Heart left ventricle (tissue), 16 donors: ENCODE results near the gene SLC25A52. TPM values are rescaled to one million over a fixed set of nuclear protein-coding genes. Genes with fewer than 3 reads are reported as not detected.

ENCODE experiments used
- ATAC-seq, 4 donors: fragments of 200-7000 bp; cut with Tn5 transposase; one replicate each; pipeline ENCODE4 v1.9.1; 2020 to 2022; ENCODE audit warnings: moderate library complexity in 4 of 4, mild to moderate bottlenecking in 3 of 4, moderate number of reproducible peaks in 1 of 4
- DNase-seq, 5 donors: peaks; one replicate each; pipeline ENCODE4 v3.0.0-alpha.2; 2020
- H3K27ac ChIP-seq, 12 donors: fragments of 200-600 bp; sonication (generic) in 4 of 12; one replicate each; pipeline versions ENCODE4 v1.5.0 to v1.8.0; 2016 to 2022; ENCODE audit warnings: mild to moderate bottlenecking in 2 of 12
- H3K27me3 ChIP-seq, 9 donors: fragments of 200-600 bp; sonication (generic) in 2 of 9; one replicate each; pipeline versions ENCODE4 v1.5.1 to v1.8.0; 2016 to 2022; ENCODE audit warnings: mild to moderate bottlenecking in 3 of 9
- H3K36me3 ChIP-seq, 9 donors: fragments of 200-600 bp; sonication (generic) in 2 of 9; one replicate each; pipeline versions ENCODE4 v1.5.0 to v1.8.0; 2018 to 2022; ENCODE audit warnings: mild to moderate bottlenecking in 2 of 9
- H3K4me1 ChIP-seq, 12 donors: fragments of 200-600 bp; sonication (generic) in 4 of 12; one replicate each; pipeline versions ENCODE4 v1.5.0 to v1.8.0; 2016 to 2022; ENCODE audit warnings: mild to moderate bottlenecking in 3 of 12
- H3K4me3 ChIP-seq, 12 donors: fragments of 200-600 bp; sonication (generic) in 4 of 12; one replicate each; pipeline versions ENCODE4 v1.5.0 to v1.8.0; 2017 to 2022; ENCODE audit warnings: mild to moderate bottlenecking in 9 of 12, moderate library complexity in 4 of 12
- H3K9me3 ChIP-seq, 12 donors: fragments of 200-600 bp; sonication (generic) in 4 of 12; one replicate each; pipeline versions ENCODE4 v1.5.0 to v1.8.0; 2016 to 2022; ENCODE audit warnings: mild to moderate bottlenecking in 1 of 12
- CTCF ChIP-seq, 12 donors: fragments of 200-600 bp; sonication (generic) in 4 of 12; IDR thresholded peaks; one replicate each; pipeline versions ENCODE4 v1.5.0 to v1.8.0; 2018 to 2022; ENCODE audit warnings: antibody characterized with exemption in 12 of 12, mild to moderate bottlenecking in 5 of 12
- POLR2A ChIP-seq, 2 donors: fragments of 450-650 bp; IDR thresholded peaks; one replicate each; pipeline ENCODE4 v1.6.1; 2017; ENCODE audit warnings: antibody characterized with exemption in 2 of 2, mild to moderate bottlenecking in 2 of 2, moderate library complexity in 2 of 2
- WGBS, 4 donors: extraction: QIAGEN DNeasy Blood & Tissue Kit in 2 of 4; methylation state at CpG; one replicate each; pipeline versions ENCODE4 v1.1.5 to v1.1.7; 2013 to 2018; 5-methylcytosine and 5-hydroxymethylcytosine counted together
- intact Hi-C, 10 donors: fragments of 100-400 bp; cut with DNase I; formaldehyde crosslinking; loops; one replicate each; pipeline versions ENCODE4 v1.11.1 to v1.14.2; 2022
- polyA plus RNA-seq, 2 donors: library from polyadenylated mRNA; stranded (reverse); fragments of 200-250 nt; gene quantifications; one replicate each; pipeline ENCODE4 v1.2.3, GENCODE V29; 2013
- total RNA-seq, 9 donors: library from RNA; depleted of rRNA in 2 of 9; stranded (reverse); fragments of >200 nt in 2 of 9; fragmentation: NEBNext Ultra II Directional in 3 of 9; extraction: Animal tissue kit (Norgen Biotek cat#: 25700) in 3 of 9; gene quantifications; one replicate each; pipeline versions ENCODE4 v1.1.0 to v1.2.4, GENCODE V29; 2016 to 2023
- donor health status: ischemic (EF 13 %, LVEDD 7.1; RV severe dilation, severe dysfunction).
- donor health status: healthy with polysubstance abuse.
- donor health status: DM: no; HTN: yes; CAD: no.
- donor health status: DM: no; HTN: no; CAD: no.
- donor health status: ischemic (EF 25% LVEDD 6.9; RV normal size, moderate dysfunction).
- donor health status: ischemic (EF 25% LVEDD 5.7; RV mildly dilated, moderate dysfunction).
- donor health status: healthy.
- donor health status: DM: yes; HTN: yes; CAD: no.
- donor health status: ischemic (EF 35%, LVEDD 5.7; RV mildly dilated, moderate dysfunction).
- donor health status: nonischemic (EF 11% LVEDD 7.7; RV severe dilation, severe dysfunction).
- donor health status: DM: yes; HTN: yes; CAD: no.
- donor health status: PGD.
- donor health status: ischemic (EF 29% LVEDD 5.4; RV normal size, mild dysfunction).
- donor health status: nonischemic (EF 23%, LVEDD 6.1; RV moderate dilation, normal function).

Gene SLC25A52
- total and polyA plus RNA-seq, 11 donors = not detected

GRCh38 chr18:31719363-31720006, 41.2 kb downstream of the SLC25A52 start:
- peaks cover 0 to 20% (median 0%) of the 10 kb centered on the region in 12 donors for H3K4me1 ChIP-seq
- no peak overlapping the region for H3K4me3 ChIP-seq
- no peaks in the 10 kb centered on the region for H3K36me3 ChIP-seq
- no peak overlapping the region for H3K27ac ChIP-seq
- H3K27me3 ChIP-seq = peaks cover 0 to 9% (median 0%) of the 10 kb centered on the region in 9 donors
- WGBS, 4 donors = 84 to 91% (median 89%) methylated on average over 7 of the region's 7 CpGs
- intact Hi-C loops = loop anchor here in 7 of 10 donors (2.0 to 10.0 kb wide), 5 partner anchors 37 to 725 kb away; partner anchors contain the start of gene B4GALT6 (in 1 of the 7)
- ATAC-seq (no peak), DNase-seq (no peak)
- TF ChIP-seq POLR2A (IDR thresholded peaks at IDR 0.05) = no peak
- no peak for TF ChIP-seq CTCF (IDR thresholded peaks at IDR 0.05)
- H3K9me3 ChIP-seq = peaks cover 0 to 9% (median 0%) of the 10 kb centered on the region in 12 donors

- TF ChIP-seq POLR2A (IDR thresholded peaks at IDR 0.05) (no peak), CTCF (IDR thresholded peaks at IDR 0.05) (no peak)
Observed at GRCh38 chr18:31718386-31718785, 42.3 kb downstream of the SLC25A52 start.

GRCh38 chr18:31716362-31716761, 44.3 kb downstream of the SLC25A52 start:
- H3K27ac ChIP-seq = no peak overlapping the region
- no peaks in the 10 kb centered on the region for H3K27me3 ChIP-seq
- H3K4me3 ChIP-seq = no peak overlapping the region
- DNase-seq (no peak), ATAC-seq (no peak)
- H3K9me3 ChIP-seq = peaks cover 0 to 9% (median 0%) of the 10 kb centered on the region in 12 donors
- no peaks in the 10 kb centered on the region for H3K36me3 ChIP-seq
- TF ChIP-seq CTCF (IDR thresholded peaks at IDR 0.05) (no peak), POLR2A (IDR thresholded peaks at IDR 0.05) (no peak)
- WGBS, 4 donors = 60 to 90% (median 72%) methylated on average over 3 of the region's 3 CpGs
- intact Hi-C loops = no loop called here
- peaks cover 0 to 13% (median 0%) of the 10 kb centered on the region in 12 donors for H3K4me1 ChIP-seq

More at GRCh38 chr18:31718386-31718785, 42.3 kb downstream of the SLC25A52 start:
- no peak overlapping the region for H3K4me3 ChIP-seq
- 45 to 59% (median 54%) methylated on average over 3 of the region's 3 CpGs for WGBS, 4 donors
- peaks cover 0 to 15% (median 0%) of the 10 kb centered on the region in 12 donors for H3K4me1 ChIP-seq
- ATAC-seq = peak in 1 of 4 donors; percentile 53
- no peak for DNase-seq
- no peaks in the 10 kb centered on the region for H3K36me3 ChIP-seq
- H3K9me3 ChIP-seq = peaks cover 0 to 9% (median 0%) of the 10 kb centered on the region in 12 donors
- intact Hi-C loops = no loop called here
- peaks cover 0 to under 1% (median 0%) of the 10 kb centered on the region in 9 donors for H3K27me3 ChIP-seq
- no peak overlapping the region for H3K27ac ChIP-seq

GRCh38 chr18:31711365-31712172, 49.1 kb downstream of the SLC25A52 start:
- Histone ChIP-seq H3K27me3 (no peaks in the 10 kb centered on the region), H3K9me3 (peaks cover 0 to 5% (median 0%) of the 10 kb centered on the region in 12 donors), H3K27ac (no peak overlapping the region), H3K4me3 (no peak overlapping the region), H3K4me1 (no peaks in the 10 kb centered on the region), H3K36me3 (no peaks in the 10 kb centered on the region)
- no peak for DNase-seq
- no peak for ATAC-seq
- WGBS, 4 donors = 80 to 89% (median 84%) methylated on average over 3 of the region's 3 CpGs
- TF ChIP-seq CTCF (IDR thresholded peaks at IDR 0.05) = no peak
- no peak for TF ChIP-seq POLR2A (IDR thresholded peaks at IDR 0.05)
- intact Hi-C loops = no loop called here
